ENCODE measurements around the gene MOB3A. TPM values are rescaled to one million over a fixed set of nuclear protein-coding genes. Genes with fewer than 3 reads are reported as not detected.

Gene MOB3A
- total RNA-seq, 1 donor, result 40.4 TPM

- no peak for DNase-seq (ENCODE audit: low read depth)
- H3K4me3 ChIP-seq (ENCODE audit: low read depth, low read length), result no peak overlapping the region
- no peak for TF ChIP-seq CTCF (IDR thresholded peaks at IDR 0.05; ENCODE audit: insufficient read depth, low read length)
These were observed 26.9 kb upstream of the MOB3A start for GRCh38 chr19:2122982-2123381.

GRCh38 chr19:2122251-2122650 lies 26.1 kb upstream of the MOB3A start:
- H3K4me3 ChIP-seq (ENCODE audit: low read depth, low read length), result no peak overlapping the region
- no peak for TF ChIP-seq CTCF (IDR thresholded peaks at IDR 0.05; ENCODE audit: insufficient read depth, low read length)
- DNase-seq (ENCODE audit: low read depth), result no peak

DNA sequence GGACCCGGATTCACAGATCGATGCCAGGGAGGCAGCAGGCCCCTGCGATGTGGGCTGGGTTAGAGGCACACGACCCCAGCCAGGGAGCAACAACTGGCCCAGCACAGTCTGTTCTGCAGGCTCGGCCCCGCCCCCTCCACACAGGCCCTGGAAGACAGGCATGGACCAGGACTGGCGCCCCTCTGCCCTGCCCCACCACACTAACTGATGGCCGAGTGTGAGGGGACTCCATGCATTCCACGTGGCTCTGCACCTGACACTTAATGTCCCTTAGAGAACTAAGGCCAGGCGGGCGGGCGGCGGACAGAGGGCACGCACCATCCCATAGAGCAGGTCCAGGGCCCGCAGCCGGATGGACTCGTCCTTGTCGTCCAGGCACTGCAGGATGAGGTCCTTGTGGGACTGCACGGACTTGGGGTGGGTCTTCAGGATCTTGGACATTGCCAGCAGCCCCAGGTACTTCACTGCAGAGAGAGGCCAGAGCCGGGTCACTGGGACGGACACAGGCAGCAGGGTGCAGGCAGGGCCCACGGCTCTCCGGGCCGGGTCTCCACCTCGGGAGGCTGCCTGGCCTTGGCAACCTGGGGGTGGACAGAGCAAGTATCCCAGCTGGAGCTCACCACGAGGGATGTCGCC lies 25.4 kb upstream of the MOB3A start:
- no peak for TF ChIP-seq CTCF (IDR thresholded peaks at IDR 0.05; ENCODE audit: insufficient read depth, low read length)
- DNase-seq (ENCODE audit: low read depth), result no peak
- H3K4me3 ChIP-seq (ENCODE audit: low read depth, low read length), result no peak overlapping the region

GRCh38 chr19:2120821-2121220 lies 24.7 kb upstream of the MOB3A start:
- DNase-seq (ENCODE audit: low read depth), result no peak
- no peak overlapping the region for H3K4me3 ChIP-seq (ENCODE audit: low read depth, low read length)
- no peak for TF ChIP-seq CTCF (IDR thresholded peaks at IDR 0.05; ENCODE audit: insufficient read depth, low read length)

GRCh38 chr19:2119921-2120785 lies 24.0 kb upstream of the MOB3A start:
- DNase-seq (ENCODE audit: low read depth), result no peak
- no peak overlapping the region for H3K4me3 ChIP-seq (ENCODE audit: low read depth, low read length)
- TF ChIP-seq CTCF (IDR thresholded peaks at IDR 0.05; ENCODE audit: insufficient read depth, low read length), result no peak

DNA sequence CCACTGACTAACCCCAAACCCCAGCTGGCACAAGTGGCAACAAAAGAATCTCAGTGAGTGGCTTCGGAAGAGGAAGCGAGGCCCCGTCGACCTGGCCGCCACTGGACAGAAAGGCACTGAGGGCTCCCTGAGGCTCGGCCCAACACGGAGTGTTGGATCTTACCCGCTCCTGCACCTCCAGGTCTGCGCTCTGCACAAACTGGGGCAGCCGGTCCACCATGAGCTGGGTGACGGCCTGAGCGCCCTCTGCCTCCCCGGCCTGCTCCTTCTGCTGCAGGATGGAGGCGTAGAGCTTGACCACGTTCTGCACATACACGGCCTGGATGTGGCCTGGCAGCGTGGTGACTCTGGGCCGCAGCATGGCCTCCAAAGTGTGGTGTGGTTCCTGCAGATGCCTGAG lies 22.3 kb upstream of the MOB3A start:
- H3K4me3 ChIP-seq (ENCODE audit: low read depth, low read length), result no peak overlapping the region
- no peak for TF ChIP-seq CTCF (IDR thresholded peaks at IDR 0.05; ENCODE audit: insufficient read depth, low read length)
- no peak for DNase-seq (ENCODE audit: low read depth)
